OCI-LY1 (cell line): ENCODE data around the gene DCC.

Experiments used
- EZH2 ChIP-seq: fragments of 200-600 bp; sonication (generic), shearing (Covaris generic); IDR thresholded peaks from 2 replicates; pipeline ENCODE4 v1.8.0; 2017; ENCODE audit warnings: borderline replicate concordance, mixed run types, mild to moderate bottlenecking, antibody characterized with exemption, low read length, moderate library complexity, mixed read lengths
- TF ChIP-seq, protein P1 (sequence below): fragments of 200-600 bp; sonication (generic), shearing (Covaris generic); IDR thresholded peaks from 2 replicates; pipeline ENCODE4 v1.5.1; 2017; ENCODE audit warnings: mild to moderate bottlenecking, antibody characterized with exemption, low read length, moderate library complexity, mixed read lengths

- TF ChIP-seq, protein P1, sequence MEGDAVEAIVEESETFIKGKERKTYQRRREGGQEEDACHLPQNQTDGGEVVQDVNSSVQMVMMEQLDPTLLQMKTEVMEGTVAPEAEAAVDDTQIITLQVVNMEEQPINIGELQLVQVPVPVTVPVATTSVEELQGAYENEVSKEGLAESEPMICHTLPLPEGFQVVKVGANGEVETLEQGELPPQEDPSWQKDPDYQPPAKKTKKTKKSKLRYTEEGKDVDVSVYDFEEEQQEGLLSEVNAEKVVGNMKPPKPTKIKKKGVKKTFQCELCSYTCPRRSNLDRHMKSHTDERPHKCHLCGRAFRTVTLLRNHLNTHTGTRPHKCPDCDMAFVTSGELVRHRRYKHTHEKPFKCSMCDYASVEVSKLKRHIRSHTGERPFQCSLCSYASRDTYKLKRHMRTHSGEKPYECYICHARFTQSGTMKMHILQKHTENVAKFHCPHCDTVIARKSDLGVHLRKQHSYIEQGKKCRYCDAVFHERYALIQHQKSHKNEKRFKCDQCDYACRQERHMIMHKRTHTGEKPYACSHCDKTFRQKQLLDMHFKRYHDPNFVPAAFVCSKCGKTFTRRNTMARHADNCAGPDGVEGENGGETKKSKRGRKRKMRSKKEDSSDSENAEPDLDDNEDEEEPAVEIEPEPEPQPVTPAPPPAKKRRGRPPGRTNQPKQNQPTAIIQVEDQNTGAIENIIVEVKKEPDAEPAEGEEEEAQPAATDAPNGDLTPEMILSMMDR = no peak
- no peak for TF ChIP-seq EZH2
These were observed 605.6 kb downstream of the DCC start for GRCh38 chr18:52945552-52945951.
